D721Med (cell line): Measurements from ENCODE around the gene PCED1B.

ENCODE experiments used
- DNase-seq: peaks from one replicate; pipeline ENCODE4 v3.0.0; 2011; ENCODE audit warnings: low spot score; ENCODE audit not compliant: insufficient read length
- FAIRE-seq: peaks from 2 replicates; lab custom pipeline; 2011; peaks lifted over from hg19 to GRCh38; lab: Jason Lieb, UNC
- CTCF ChIP-seq: IDR thresholded peaks from 2 replicates; pipeline ENCODE4 v1.5.1; 2012; ENCODE audit warnings: mild to moderate bottlenecking, control low read depth; ENCODE audit not compliant: insufficient read depth; ENCODE audit errors: missing control alignments

The PCED1B gene

GRCh38 chr12:47268501-47269454 lies 189.4 kb downstream of the PCED1B start:
- TF ChIP-seq CTCF = no peak
- no peak for DNase-seq
- no peak for FAIRE-seq

GRCh38 chr12:47269916-47270315 lies 190.5 kb downstream of the PCED1B start:
- TF ChIP-seq CTCF = no peak
- FAIRE-seq (no peak), DNase-seq (no peak)

GRCh38 chr12:47270782-47271664 lies 191.6 kb downstream of the PCED1B start:
- DNase-seq (no peak), FAIRE-seq (no peak)
- TF ChIP-seq CTCF = no peak

- TF ChIP-seq CTCF = no peak
- DNase-seq = no peak
- FAIRE-seq = no peak
Measured at GRCh38 chr12:47271800-47272239, 192.4 kb downstream of the PCED1B start.

GRCh38 chr12:47272412-47273190 lies 193.2 kb downstream of the PCED1B start:
- FAIRE-seq (no peak), DNase-seq (no peak)

More at GRCh38 chr12:47272412-47273190, 193.2 kb downstream of the PCED1B start:
- TF ChIP-seq CTCF = no peak
